Prostate gland (tissue), 2 donors: ENCODE data around the gene MAGEA8.

Source experiments
- CTCF ChIP-seq, 4 experiments: fragments of 200-600 bp in 2 of 4; fragments of 450-650 bp in 2 of 4; sonication (generic) in 2 of 4; IDR thresholded peaks; 1 replicate in 3 of 4; 2 replicates in 1 of 4; pipeline ENCODE4 v1.5.1; 2016 to 2019; ENCODE audit warnings: antibody characterized with exemption in 4 of 4, mild to moderate bottlenecking in 2 of 4, moderate library complexity in 2 of 4
- POLR2A ChIP-seq: fragments of 450-650 bp; IDR thresholded peaks from one replicate; pipeline ENCODE4 v1.6.1; 2016; ENCODE audit warnings: antibody characterized with exemption, mild to moderate bottlenecking
- POLR2AphosphoS5 ChIP-seq: sonication (generic); formaldehyde crosslinking; IDR thresholded peaks from one replicate; pipeline ENCODE4 v1.6.1; 2017; ENCODE audit warnings: antibody characterized with exemption

- TF ChIP-seq CTCF (IDR thresholded peaks at IDR 0.05) (no peak), POLR2A (no peak), POLR2AphosphoS5 (no peak)
Measured at GRCh38 chrX:149837167-149837566, 43.8 kb upstream of the MAGEA8 start.
